Gastroesophageal sphincter (tissue), 3 donors: Measurements from ENCODE around the gene GSC2.

ENCODE experiments used
- POLR2A ChIP-seq, 2 donors: fragments of 450-650 bp; IDR thresholded peaks; one replicate each; pipeline ENCODE4 v1.6.1; 2017; ENCODE audit warnings: antibody characterized with exemption in 2 of 2, mild to moderate bottlenecking in 2 of 2, moderate library complexity in 1 of 2
- TF ChIP-seq, protein P1 (sequence below), 4 experiments: fragments of 200-600 bp in 2 of 4; fragments of 450-650 bp in 2 of 4; sonication (generic) in 1 of 4; IDR thresholded peaks; one replicate each; pipeline ENCODE4 v1.5.1; 2017 to 2019; ENCODE audit warnings: antibody characterized with exemption in 4 of 4, mild to moderate bottlenecking in 2 of 4, moderate library complexity in 2 of 4

DNA sequence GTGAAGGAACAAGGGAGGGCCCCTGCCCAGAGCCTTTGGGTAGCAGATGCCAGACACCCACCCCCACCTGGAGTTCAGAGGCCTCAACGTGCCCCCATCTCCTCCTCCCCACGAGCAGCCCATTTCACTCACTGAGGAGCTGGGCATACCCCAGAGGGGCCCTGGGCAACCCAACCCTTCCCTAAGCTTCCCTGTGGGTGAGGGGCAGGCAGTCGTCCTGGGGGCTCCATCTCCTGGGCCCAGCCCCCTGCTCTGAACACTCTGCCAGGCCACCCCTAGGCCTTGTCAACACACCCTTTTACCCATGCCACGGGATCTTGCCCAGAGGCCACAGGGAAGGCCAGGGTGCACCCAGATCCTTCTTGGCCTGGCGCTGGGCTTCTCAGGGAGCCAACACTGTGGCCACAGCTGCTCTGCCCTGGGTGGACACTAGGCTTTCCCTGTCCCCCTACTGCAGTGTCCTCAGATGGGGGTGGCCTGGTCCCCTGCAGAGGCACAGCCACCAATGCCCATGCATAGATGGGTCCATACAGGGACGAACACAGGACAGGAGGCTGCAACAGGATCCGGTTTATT is 25.0 kb upstream of the GSC2 start:
- no peak for TF ChIP-seq POLR2A (IDR thresholded peaks at IDR 0.05)
- TF ChIP-seq, protein P1, sequence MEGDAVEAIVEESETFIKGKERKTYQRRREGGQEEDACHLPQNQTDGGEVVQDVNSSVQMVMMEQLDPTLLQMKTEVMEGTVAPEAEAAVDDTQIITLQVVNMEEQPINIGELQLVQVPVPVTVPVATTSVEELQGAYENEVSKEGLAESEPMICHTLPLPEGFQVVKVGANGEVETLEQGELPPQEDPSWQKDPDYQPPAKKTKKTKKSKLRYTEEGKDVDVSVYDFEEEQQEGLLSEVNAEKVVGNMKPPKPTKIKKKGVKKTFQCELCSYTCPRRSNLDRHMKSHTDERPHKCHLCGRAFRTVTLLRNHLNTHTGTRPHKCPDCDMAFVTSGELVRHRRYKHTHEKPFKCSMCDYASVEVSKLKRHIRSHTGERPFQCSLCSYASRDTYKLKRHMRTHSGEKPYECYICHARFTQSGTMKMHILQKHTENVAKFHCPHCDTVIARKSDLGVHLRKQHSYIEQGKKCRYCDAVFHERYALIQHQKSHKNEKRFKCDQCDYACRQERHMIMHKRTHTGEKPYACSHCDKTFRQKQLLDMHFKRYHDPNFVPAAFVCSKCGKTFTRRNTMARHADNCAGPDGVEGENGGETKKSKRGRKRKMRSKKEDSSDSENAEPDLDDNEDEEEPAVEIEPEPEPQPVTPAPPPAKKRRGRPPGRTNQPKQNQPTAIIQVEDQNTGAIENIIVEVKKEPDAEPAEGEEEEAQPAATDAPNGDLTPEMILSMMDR (IDR thresholded peaks at IDR 0.05), result no peak
